Activated naive CD8-positive, alpha-beta T cell (primary cell): ENCODE results near the gene SLC13A5.
A peak's percentile ranks its signal among the peaks of the same experiment; 100 is the strongest.
"Not testable (repeated sequence)": the region's sequence is repeated elsewhere in the genome, so short reads cannot be mapped to it uniquely, and the experiment has no call there.

Source experiments
- H3K27ac Mint-ChIP-seq: one replicate; pipeline ENCODE4 v1.8.0; 2021; ENCODE audit warnings: mixed read lengths
- H3K27me3 Mint-ChIP-seq: one replicate; pipeline ENCODE4 v1.8.0; 2021; ENCODE audit warnings: mixed read lengths
- H3K36me3 Mint-ChIP-seq: one replicate; pipeline ENCODE4 v1.8.0; 2021; ENCODE audit warnings: mixed read lengths
- H3K4me1 Mint-ChIP-seq: one replicate; pipeline ENCODE4 v1.8.0; 2021; ENCODE audit warnings: low read depth, mixed read lengths
- H3K4me3 Mint-ChIP-seq: one replicate; pipeline ENCODE4 v1.8.0; 2021; ENCODE audit warnings: mild to moderate bottlenecking, mixed read lengths
- H3K9me3 Mint-ChIP-seq: one replicate; pipeline ENCODE4 v1.8.0; 2021; ENCODE audit warnings: low read depth, mixed read lengths

Gene SLC13A5

DNA sequence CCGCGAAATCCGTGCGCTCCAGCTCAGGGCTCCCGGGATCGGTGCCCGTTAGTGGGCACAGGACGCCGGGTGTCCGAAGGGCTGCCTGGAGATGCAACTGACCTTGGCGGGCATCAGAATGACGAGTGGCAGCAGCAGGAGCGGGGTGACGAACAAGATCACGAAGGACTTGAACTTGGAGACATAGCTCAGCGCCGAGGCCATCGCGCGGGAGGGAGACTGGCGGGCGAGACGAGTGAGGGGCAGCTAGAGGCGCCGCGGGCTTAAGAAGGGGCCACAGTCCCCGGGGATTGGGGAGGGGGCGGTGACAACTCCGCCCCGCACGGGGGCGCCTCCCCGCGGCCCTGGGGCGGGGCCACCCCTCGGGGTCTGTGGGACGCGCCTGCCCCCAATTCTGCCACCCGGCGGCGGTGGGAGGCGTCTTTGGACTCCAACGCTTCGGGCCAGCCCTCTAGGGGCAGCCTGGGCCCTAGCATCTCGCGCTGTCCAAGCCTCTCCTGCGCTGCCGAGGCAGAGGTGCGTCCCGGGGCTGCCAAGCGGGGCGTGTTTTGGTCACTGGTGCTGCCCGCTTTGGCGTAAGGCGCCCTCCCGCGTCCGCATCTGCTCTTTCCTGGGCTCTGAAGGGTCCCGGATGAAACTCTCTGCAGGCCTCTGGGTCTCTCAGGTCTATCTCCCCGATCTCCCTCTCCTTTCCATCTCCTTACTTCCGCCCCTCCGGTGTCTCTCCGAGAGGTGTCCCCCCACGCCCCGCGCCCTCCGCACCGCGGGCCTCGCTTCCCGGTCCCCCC lies at the start of gene SLC13A5:
Gene SLC13A5, minus strand, starts transcription at position 240 of the 788 bp plus-strand sequence. Its CDS starts 36 bp downstream, at position 204.
- H3K4me1 Mint-ChIP-seq, result peaks cover 17% of the 10 kb centered on the region
- no peak within 1 kb of the TSS for H3K27ac Mint-ChIP-seq
- H3K36me3 Mint-ChIP-seq, result no peaks in the 10 kb centered on the region
- H3K9me3 Mint-ChIP-seq, result no peaks in the 10 kb centered on the region
- peaks cover 39% of the 10 kb centered on the region for H3K27me3 Mint-ChIP-seq
- peak within 1 kb of the TSS; percentile 81 for H3K4me3 Mint-ChIP-seq

DNA sequence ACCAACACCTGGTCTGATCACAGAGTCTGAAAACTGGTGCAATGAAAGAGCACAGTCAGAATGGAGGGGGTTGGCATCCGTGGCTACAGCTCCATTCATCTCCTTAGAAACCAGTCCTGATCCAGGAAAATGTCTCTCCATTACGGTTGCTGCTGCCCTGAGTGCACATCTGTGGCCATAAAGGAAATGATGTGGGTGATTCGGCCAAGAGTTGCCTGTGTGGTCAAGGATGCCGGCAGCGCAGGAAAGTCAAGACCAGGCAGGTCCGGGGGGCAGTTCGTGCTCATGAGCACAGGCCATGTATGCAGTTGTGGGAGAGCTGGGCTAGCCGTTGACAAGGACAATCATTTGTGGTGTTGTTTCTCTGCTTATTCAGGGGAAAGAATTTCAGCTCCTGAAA lies 48.6 kb upstream of the SLC13A5 start:
- Mint-ChIP-seq H3K27me3 (no peaks in the 10 kb centered on the region), H3K4me3 (no peak overlapping the region), H3K36me3 (peaks cover 53% of the 10 kb centered on the region), H3K4me1 (peaks cover 22% of the 10 kb centered on the region), H3K27ac (no peak overlapping the region), H3K9me3 (peaks cover 14% of the 10 kb centered on the region)

DNA sequence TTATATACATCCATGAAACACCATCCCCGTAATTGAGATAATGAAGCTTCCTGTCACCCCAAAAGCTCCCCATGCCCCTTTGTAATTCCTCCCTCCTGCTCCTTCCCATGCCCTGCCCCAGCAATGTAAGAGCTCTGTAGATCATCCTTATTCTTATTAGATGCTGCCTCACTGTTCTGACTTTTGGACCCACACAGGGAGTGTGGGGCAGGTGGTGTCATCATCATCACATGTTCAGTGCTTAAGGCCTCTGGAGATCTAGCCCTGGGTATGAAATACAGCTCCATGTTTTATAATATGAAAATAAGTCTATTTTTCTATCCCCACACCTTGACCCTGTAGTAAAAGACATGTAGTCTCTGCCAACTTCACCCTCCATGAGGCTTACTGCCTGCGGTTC lies 44.6 kb upstream of the SLC13A5 start:
- H3K4me3 Mint-ChIP-seq, result peak overlapping the region; percentile 85
- H3K9me3 Mint-ChIP-seq, result no peaks in the 10 kb centered on the region
- peaks cover 56% of the 10 kb centered on the region for H3K4me1 Mint-ChIP-seq
- H3K36me3 Mint-ChIP-seq, result peaks cover 23% of the 10 kb centered on the region
- peak overlapping the region; percentile 34 for H3K27ac Mint-ChIP-seq
- no peaks in the 10 kb centered on the region for H3K27me3 Mint-ChIP-seq

DNA sequence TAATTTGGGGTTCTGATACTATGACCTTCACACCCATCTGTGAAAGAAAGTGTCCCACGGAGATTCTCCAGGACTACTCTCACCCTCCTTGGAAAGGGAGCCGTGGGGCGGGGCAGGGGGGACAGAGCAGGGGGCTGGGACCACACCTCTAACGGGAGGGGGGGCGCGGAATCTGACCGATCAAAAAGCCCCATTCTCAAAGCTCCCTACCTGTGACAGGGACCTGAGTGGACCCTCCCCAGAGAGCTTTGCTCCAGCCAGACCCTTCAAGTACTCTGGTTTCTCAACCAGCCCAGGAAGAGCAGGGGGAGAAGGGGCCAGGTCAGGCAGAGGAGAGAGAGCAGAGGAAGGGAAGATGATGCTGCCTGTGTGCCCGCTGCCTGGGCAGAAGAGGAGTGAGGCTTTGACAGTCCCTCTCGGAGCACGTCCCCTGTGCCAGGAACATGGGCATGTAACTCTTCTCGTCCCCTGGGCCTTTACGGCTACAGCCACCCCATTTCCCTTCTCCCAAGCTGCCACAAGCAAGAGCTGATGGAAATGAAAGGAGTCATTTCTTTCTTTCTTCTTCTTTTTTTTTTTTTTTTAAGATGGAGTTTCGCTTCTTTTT lies 43.4 kb upstream of the SLC13A5 start:
- H3K36me3 Mint-ChIP-seq, result peaks cover 18% of the 10 kb centered on the region
- peak overlapping the region; percentile 93 for H3K27ac Mint-ChIP-seq
- H3K27me3 Mint-ChIP-seq, result no peaks in the 10 kb centered on the region
- H3K9me3 Mint-ChIP-seq, result no peaks in the 10 kb centered on the region
- H3K4me3 Mint-ChIP-seq, result peak overlapping the region; percentile 95
- peaks cover 68% of the 10 kb centered on the region for H3K4me1 Mint-ChIP-seq

DNA sequence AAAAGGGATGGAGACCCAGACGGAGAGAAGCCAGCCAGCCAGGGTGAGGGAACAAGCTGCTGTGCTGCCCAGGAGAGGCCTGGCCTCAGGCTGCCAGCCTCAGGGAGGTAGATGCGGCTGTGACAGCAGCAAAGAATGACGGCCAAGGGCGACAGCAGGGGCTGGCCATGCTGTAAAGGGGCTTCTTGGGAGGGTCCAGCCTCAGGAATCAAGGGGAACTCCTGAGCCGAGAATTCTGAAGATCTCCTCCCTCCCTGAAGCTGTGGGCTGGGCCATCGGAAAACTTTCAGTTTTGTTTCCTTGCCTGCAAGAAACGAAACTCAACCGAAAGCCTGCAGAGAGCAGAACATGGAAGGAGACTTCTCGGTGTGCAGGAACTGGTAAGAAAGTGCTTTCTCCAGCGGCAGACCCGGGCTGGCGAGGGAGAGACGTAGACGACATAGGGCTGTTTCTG lies 42.6 kb upstream of the SLC13A5 start, which contains the start of gene XAF1:
Gene XAF1, plus strand, starts transcription at position 316 of the 454 bp plus-strand sequence. Its CDS starts 33 bp downstream, at position 349.
- peak within 1 kb of the TSS; percentile 95 for H3K4me3 Mint-ChIP-seq
- peaks cover 15% of the 10 kb centered on the region for H3K36me3 Mint-ChIP-seq
- peaks cover 69% of the 10 kb centered on the region for H3K4me1 Mint-ChIP-seq
- peak within 1 kb of the TSS; percentile 93 for H3K27ac Mint-ChIP-seq
- H3K27me3 Mint-ChIP-seq, result no peaks in the 10 kb centered on the region
- no peaks in the 10 kb centered on the region for H3K9me3 Mint-ChIP-seq

DNA sequence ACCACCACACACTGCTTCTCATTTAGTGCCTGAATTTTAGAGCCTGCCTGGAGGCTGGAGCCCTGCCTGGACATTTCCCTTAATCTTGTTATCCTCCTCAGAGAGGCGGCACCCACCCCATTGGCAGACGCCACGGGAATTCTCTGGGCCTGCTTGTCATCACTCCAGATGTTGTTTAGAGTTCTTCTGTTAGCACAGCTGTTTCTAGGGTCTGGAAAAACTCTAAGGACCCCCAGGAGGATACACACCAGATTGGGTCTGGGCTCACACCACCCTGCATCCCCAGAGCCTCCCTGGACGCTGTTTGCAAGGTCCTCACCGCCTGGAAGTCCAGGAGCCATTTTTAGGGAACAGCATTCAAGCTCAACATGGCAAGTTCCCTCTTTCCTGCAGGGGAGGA lies 42.1 kb upstream of the SLC13A5 start:
- peaks cover 69% of the 10 kb centered on the region for H3K4me1 Mint-ChIP-seq
- H3K9me3 Mint-ChIP-seq, result no peaks in the 10 kb centered on the region
- H3K36me3 Mint-ChIP-seq, result peaks cover 11% of the 10 kb centered on the region
- peak overlapping the region; percentile 93 for H3K27ac Mint-ChIP-seq
- no peaks in the 10 kb centered on the region for H3K27me3 Mint-ChIP-seq
- H3K4me3 Mint-ChIP-seq, result peak overlapping the region; percentile 95

DNA sequence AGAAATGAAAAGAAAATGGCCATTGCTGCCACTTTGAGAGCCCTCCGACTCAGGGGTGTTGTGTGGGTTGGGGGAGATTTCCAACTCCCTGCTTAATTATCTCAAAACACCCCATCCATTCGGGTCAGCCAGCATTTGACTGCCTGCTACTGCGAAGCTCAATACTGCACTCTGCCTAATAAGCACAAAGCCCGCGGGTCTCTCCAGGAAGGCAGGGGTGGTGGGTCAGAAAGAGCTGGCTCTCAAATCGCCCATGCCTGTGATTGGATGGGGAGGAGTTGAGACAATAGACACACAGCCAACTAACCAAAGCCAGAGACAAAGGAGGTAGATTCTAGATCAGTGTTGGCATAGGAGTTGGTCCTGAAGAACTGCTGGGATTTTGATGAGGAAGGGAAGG lies 40.4 kb upstream of the SLC13A5 start:
- H3K9me3 Mint-ChIP-seq, result no peaks in the 10 kb centered on the region
- H3K4me3 Mint-ChIP-seq, result peak overlapping the region; percentile 57
- peaks cover 66% of the 10 kb centered on the region for H3K4me1 Mint-ChIP-seq
- H3K36me3 Mint-ChIP-seq, result peaks cover 10% of the 10 kb centered on the region
- H3K27ac Mint-ChIP-seq, result peak overlapping the region; percentile 94
- no peaks in the 10 kb centered on the region for H3K27me3 Mint-ChIP-seq

DNA sequence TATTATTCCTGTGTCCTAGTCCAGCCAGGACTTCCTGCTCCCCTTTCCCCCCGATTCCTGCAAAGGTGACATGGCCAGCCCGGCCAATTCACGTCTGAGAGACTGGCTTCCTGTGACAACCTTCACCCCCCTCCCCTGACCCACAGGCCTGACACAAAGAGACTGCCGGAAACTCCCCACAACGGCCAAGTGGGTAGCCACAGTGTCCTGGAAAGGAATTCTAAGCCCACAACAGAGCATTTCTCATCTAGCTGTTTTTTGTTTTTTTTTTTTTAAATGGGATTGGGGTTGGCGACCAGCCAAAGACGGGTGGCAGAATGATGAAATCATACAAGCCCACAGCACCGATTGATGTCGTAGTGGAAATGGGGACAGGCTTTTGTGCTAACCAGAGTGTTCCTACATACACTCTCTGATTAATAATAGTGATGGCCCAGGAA lies 39.9 kb upstream of the SLC13A5 start:
- H3K27me3 Mint-ChIP-seq, result no peaks in the 10 kb centered on the region
- H3K36me3 Mint-ChIP-seq, result peaks cover 5% of the 10 kb centered on the region
- H3K4me3 Mint-ChIP-seq, result peak overlapping the region; percentile 65
- peak overlapping the region; percentile 94 for H3K27ac Mint-ChIP-seq
- H3K4me1 Mint-ChIP-seq, result peaks cover 61% of the 10 kb centered on the region
- H3K9me3 Mint-ChIP-seq, result no peaks in the 10 kb centered on the region

DNA sequence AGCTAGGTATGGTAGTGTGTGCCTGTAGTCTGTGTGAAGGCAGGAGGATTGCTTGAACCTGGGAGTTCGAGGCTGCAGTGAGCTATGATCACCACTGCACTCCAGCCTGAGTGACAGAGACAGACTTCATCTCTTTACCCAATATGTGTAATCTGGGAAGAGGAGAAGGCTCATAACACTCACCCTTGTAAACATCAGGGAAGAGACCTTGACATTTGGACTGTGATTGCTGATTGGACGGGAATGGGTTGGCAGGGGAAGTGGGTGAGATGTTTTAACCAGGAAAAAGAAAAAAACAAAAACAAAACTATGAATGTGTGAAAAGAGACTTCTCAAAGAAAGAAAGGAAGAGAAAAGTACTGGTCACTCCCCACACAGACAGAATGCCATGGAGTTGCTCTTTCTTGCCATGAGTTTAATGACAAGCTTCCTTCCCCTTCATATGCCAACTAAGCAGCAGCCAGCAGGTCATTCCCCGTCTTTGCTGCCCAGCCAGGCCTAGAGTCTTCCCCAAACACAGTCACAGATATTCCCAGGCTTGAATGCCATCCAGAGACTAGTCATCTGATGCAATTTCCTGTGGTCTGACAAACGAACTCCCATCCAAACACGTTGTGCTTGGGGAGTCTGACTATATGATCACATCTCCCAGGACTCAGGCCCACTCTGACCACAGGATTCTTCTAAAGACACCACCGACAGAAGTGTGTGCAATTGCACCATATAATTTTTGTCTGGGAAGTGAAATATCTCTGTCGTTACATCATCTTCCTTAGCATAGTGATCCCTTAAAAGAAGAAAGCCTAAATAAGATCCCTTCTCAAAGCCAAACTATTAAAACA lies 39.1 kb upstream of the SLC13A5 start:
- H3K4me1 Mint-ChIP-seq, result peaks cover 55% of the 10 kb centered on the region
- no peaks in the 10 kb centered on the region for H3K36me3 Mint-ChIP-seq
- peaks cover 1% of the 10 kb centered on the region for H3K27me3 Mint-ChIP-seq
- no peaks in the 10 kb centered on the region for H3K9me3 Mint-ChIP-seq
- peak overlapping the region; percentile 94 for H3K27ac Mint-ChIP-seq
- peak overlapping the region; percentile 65 for H3K4me3 Mint-ChIP-seq

DNA sequence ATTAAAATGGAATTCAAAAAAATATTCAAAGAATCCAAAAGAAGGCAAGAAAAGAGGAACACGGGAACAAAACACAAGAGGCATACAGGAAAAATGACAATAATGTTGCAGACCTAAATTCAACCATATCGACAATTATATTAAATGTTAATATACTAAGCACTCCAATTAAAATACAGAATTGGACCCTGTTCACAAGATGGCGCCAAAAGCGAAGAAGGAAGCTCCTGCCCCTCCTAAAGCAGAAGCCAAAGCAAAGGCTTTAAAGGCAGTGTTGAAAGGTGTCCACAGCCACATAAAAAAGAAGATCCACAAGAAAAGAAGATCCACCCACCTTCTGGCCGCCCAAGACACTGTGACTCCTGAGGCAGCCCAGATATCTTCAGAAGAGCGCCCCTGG lies 36.4 kb upstream of the SLC13A5 start:
- Mint-ChIP-seq H3K4me3 (no peak overlapping the region), H3K27me3 (peaks cover 4% of the 10 kb centered on the region), H3K27ac (no peak overlapping the region), H3K4me1 (peaks cover 29% of the 10 kb centered on the region), H3K36me3 (no peaks in the 10 kb centered on the region), H3K9me3 (no peaks in the 10 kb centered on the region)

DNA sequence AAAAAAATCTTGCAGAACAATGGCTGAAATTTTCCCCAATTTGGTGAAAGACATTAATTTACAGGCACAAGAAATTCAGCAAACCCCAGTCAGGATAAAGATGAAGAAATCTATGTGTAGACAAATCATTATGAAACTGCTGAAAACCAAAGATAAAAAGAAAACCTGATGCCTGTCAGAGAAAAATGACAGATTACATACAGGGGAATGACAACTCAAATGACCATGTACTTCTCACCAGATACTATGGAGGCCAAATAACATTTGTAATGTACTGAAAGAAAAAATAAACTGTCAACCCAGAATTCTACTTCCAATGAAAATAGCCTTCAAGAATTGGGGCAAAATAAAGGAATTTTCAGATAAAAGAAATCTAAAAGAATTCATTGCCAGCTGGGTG lies 35.4 kb upstream of the SLC13A5 start:
- peaks cover 22% of the 10 kb centered on the region for H3K4me1 Mint-ChIP-seq
- H3K27me3 Mint-ChIP-seq, result peaks cover 4% of the 10 kb centered on the region
- H3K9me3 Mint-ChIP-seq, result no peaks in the 10 kb centered on the region
- H3K27ac Mint-ChIP-seq, result peak overlapping the region; percentile 25
- H3K4me3 Mint-ChIP-seq, result no peak overlapping the region
- no peaks in the 10 kb centered on the region for H3K36me3 Mint-ChIP-seq

DNA sequence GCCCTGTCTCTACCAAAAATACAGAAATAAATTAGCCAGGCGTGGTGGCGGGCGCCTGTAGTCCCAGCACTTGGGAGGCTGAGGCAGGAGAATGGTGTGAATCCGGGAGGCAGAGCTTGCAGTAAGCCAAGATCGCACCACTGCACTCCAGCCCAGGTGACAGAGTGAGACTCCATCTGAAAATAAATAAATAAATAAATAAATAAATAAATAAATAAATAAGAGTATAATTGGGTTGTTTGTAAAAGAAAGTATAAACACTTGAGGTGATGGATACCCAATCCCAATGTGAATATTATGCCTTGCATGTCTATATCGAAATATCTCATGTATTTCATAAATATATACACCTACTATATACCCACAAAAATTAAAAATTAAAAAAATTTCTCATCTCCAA lies 33.5 kb upstream of the SLC13A5 start:
- H3K4me1 Mint-ChIP-seq, H3K9me3 Mint-ChIP-seq, H3K36me3 Mint-ChIP-seq, H3K27ac Mint-ChIP-seq, H3K4me3 Mint-ChIP-seq, H3K27me3 Mint-ChIP-seq: not testable (repeated sequence)

DNA sequence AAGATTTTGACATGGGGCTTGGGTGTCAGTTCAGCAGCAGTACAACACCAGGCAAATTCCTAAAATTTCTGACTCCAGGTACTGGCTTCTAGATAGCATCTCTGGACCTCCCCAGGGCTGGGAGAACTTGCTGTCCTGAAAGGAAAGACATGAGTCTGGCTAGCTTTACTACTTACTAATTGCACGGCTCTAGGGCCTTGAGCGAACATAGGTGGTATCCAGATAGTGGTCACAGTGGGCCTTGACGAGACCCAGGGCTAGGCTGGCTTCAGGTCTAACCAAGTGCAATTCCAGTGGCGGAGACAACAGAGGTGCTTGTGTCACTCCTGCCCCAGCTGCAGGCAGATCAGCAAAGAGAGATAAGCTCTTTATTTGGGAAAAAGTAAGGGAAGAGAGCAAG lies 16.4 kb upstream of the SLC13A5 start:
- Mint-ChIP-seq H3K9me3 (no peaks in the 10 kb centered on the region), H3K36me3 (no peaks in the 10 kb centered on the region), H3K4me1 (no peaks in the 10 kb centered on the region), H3K27ac (no peak overlapping the region), H3K27me3 (peaks cover 9% of the 10 kb centered on the region), H3K4me3 (no peak overlapping the region)

DNA sequence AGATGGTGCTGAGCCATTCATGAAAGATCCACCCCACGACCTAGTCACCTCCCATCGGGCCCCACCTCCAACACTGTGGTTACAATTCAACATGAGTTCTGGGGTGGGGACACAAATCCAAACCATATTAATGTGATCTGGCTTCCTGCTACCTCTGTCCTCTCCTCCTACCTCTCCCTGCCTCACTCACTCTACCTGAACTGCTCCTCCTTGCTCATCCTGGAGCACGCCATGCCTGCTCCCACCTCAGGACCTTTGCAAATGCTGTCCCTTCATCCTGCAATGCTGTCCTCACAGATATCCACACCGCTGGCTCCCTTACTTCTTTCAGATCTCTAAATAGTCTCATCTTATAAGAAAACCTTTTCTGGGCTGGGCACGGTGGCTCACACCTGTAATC lies 10.8 kb upstream of the SLC13A5 start:
- Mint-ChIP-seq H3K9me3 (no peaks in the 10 kb centered on the region), H3K27ac (no peak overlapping the region), H3K4me3 (no peak overlapping the region), H3K36me3 (peaks cover 2% of the 10 kb centered on the region), H3K4me1 (no peaks in the 10 kb centered on the region), H3K27me3 (peaks cover 21% of the 10 kb centered on the region)

DNA sequence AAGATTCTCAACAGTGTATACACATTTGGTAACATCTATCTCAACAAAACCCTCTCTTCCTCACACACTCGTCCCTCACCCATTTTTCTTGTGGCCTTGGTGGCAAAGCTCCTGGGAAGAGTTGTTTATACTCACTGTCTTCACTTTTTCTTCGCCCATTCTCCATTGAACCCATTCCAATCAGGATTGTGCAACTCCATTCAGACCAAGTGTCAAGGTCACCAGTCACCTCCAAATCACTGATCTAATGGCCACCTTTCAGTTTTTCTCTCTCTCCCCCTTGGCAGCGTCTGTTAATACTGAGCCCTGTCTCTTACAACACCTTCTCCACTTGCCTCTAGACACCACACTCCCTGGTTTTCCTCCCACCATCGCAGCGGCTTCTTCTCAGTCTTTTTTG lies 8.6 kb upstream of the SLC13A5 start:
- Mint-ChIP-seq H3K4me3 (no peak overlapping the region), H3K9me3 (no peaks in the 10 kb centered on the region), H3K4me1 (no peaks in the 10 kb centered on the region), H3K36me3 (peaks cover 2% of the 10 kb centered on the region), H3K27me3 (peaks cover 31% of the 10 kb centered on the region), H3K27ac (no peak overlapping the region)
